ENCODE data around the gene ZNF354C. TPM values are rescaled to one million over a fixed set of nuclear protein-coding genes. Genes with fewer than 3 reads are reported as not detected.

The ZNF354C gene
- polyA plus RNA-seq, 3 donors: 0.25 to 0.48 (median 0.31) TPM

DNA sequence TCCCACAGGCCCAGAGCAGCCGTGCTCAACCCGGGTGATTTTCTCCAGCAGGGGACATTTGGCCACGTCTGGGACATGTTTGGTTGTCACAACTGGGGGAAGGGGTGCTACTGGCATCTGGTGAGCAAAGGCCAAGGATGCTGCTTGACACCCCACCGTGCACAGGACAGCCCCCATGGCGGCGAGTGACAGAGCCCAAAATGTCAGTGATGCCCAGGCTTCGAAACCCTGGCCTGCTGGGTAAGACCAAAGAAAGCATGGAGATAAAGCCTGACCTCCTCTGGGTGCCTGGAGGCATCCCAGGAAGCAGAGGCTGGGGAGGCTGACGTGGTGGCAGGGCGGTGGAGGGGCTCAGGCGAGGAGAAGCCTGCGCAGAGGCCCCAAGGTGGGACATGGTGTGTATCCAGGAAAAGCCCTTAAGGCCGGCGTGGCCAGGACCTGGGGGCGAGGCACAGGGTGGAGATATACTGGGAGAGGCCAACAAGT, 66.4 kb downstream of the ZNF354C start:
- H4K20me1 ChIP-seq (ENCODE audit: insufficient read depth, low read length): no peaks in the 10 kb centered on the region
- WGBS (ENCODE audit: insufficient coverage): 97% methylated on average over 13 of the region's 14 CpGs
- H3K36me3 ChIP-seq (replicated peaks in 1 of 2; ENCODE audit: control insufficient read depth in 1 of 2, insufficient read depth in 2 of 2, low read length in 2 of 2): no peaks in the 10 kb centered on the region
- no peak overlapping the region for H3K4me3 ChIP-seq (replicated peaks in 1 of 3; ENCODE audit: low read depth in 2 of 3, low read length in 3 of 3)
- no peak overlapping the region for H3K27ac ChIP-seq (ENCODE audit: low read depth in 1 of 2, low read length in 2 of 2)
- Mint-ChIP-seq H3K27ac (no peak overlapping the region), H3K27me3 (ENCODE audit: low read depth in 3 of 3) (peaks cover 0 to 4% (median 0%) of the 10 kb centered on the region in 3 donors), H3K4me1 (no peaks in the 10 kb centered on the region), H3K9me3 (peaks cover 62 to 92% (median 68%) of the 10 kb centered on the region in 7 donors), H3K36me3 (no peaks in the 10 kb centered on the region), H3K4me3 (no peak overlapping the region)
- TF ChIP-seq, protein P1, sequence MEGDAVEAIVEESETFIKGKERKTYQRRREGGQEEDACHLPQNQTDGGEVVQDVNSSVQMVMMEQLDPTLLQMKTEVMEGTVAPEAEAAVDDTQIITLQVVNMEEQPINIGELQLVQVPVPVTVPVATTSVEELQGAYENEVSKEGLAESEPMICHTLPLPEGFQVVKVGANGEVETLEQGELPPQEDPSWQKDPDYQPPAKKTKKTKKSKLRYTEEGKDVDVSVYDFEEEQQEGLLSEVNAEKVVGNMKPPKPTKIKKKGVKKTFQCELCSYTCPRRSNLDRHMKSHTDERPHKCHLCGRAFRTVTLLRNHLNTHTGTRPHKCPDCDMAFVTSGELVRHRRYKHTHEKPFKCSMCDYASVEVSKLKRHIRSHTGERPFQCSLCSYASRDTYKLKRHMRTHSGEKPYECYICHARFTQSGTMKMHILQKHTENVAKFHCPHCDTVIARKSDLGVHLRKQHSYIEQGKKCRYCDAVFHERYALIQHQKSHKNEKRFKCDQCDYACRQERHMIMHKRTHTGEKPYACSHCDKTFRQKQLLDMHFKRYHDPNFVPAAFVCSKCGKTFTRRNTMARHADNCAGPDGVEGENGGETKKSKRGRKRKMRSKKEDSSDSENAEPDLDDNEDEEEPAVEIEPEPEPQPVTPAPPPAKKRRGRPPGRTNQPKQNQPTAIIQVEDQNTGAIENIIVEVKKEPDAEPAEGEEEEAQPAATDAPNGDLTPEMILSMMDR (IDR thresholded peaks at IDR 0.05): no peak
- H3K27me3 ChIP-seq (ENCODE audit: control insufficient read depth in 2 of 2, insufficient read depth in 2 of 2, low read length in 2 of 2): no peaks in the 10 kb centered on the region
- no peak overlapping the region for H2AFZ ChIP-seq (ENCODE audit: insufficient read depth, low read depth, low read length, poor library complexity, severe bottlenecking)
- H3K9me3 ChIP-seq (replicated peaks in 1 of 2; ENCODE audit: control insufficient read depth in 1 of 2, insufficient read depth in 1 of 2, low read length in 2 of 2): peaks cover 62 to 84% of the 10 kb centered on the region in 2 donors
- no peak overlapping the region for H3K9ac ChIP-seq (ENCODE audit: insufficient read depth, low read length, poor library complexity, severe bottlenecking)
- intact Hi-C loops (cut with micrococcal nuclease): no loop called here
- no peaks in the 10 kb centered on the region for H3K4me1 ChIP-seq (ENCODE audit: control insufficient read depth in 1 of 2, insufficient read depth in 2 of 2, low read length in 2 of 2)
- no peaks in the 10 kb centered on the region for H3K79me2 ChIP-seq (ENCODE audit: insufficient read depth, low read length)
- H3K4me2 ChIP-seq (replicated peaks; ENCODE audit: extremely low read depth, low read length, poor library complexity, severe bottlenecking): no peak overlapping the region
- no peak for DNase-seq

DNA sequence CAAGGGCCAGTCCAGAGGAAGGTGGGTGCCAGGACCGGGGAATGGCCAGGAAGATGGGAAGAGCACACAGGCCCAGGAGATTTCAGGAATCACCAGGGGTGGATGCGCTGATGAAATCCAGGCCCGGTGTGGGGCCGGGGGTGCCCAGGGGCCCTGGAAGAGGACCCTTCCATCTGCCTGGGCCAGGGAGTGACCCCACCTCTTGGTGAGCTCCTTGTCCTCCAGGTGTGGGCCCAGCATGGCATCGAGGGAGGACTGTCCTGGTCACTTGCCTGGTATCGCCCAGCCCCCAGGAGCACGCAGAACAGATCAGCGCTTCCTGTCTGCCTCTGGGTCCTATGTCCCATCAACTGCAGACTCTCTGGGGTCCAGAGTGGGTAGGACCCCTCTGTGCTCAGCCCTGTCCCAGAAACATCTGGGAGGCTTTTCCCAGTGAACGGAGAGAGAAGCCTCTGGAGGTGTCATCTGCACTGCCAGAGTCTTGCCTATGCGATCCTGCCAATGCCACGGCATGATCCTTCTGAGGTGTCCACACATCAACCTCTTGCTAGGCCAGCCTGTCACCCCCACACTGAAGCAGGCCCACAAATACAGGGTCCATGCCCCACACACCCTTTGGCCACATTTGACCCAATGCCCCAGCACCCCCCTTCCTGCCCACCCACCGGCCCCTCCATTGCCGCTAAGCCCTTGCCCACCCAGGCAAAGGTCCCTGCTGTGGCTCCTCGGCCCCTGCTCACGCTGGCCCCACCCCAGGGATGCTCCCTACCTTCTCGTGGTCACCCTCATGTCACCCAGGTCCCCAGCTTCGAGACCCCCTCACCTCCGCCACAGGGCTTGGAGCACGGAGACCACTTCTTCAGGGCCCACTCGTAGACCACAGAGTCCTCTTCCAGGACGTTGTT, 67.2 kb downstream of the ZNF354C start:
- H3K4me2 ChIP-seq (replicated peaks; ENCODE audit: extremely low read depth, low read length, poor library complexity, severe bottlenecking): no peak overlapping the region
- TF ChIP-seq, protein P1 (IDR thresholded peaks at IDR 0.05): no peak
- peaks cover 0 to 2% (median 0%) of the 10 kb centered on the region in 3 donors for H3K27me3 Mint-ChIP-seq (ENCODE audit: low read depth in 3 of 3)
- peaks cover 53 to 75% of the 10 kb centered on the region in 2 donors for H3K9me3 ChIP-seq (replicated peaks in 1 of 2; ENCODE audit: control insufficient read depth in 1 of 2, insufficient read depth in 1 of 2, low read length in 2 of 2)
- WGBS (ENCODE audit: insufficient coverage): 92% methylated on average over 21 of the region's 21 CpGs
- no peak overlapping the region for H2AFZ ChIP-seq (ENCODE audit: insufficient read depth, low read depth, low read length, poor library complexity, severe bottlenecking)
- H3K4me1 Mint-ChIP-seq: no peaks in the 10 kb centered on the region
- H3K79me2 ChIP-seq (ENCODE audit: insufficient read depth, low read length): no peaks in the 10 kb centered on the region
- no peak overlapping the region for H3K4me3 ChIP-seq (replicated peaks in 1 of 3; ENCODE audit: low read depth in 2 of 3, low read length in 3 of 3)
- H3K36me3 Mint-ChIP-seq: no peaks in the 10 kb centered on the region
- no peaks in the 10 kb centered on the region for H3K27me3 ChIP-seq (ENCODE audit: control insufficient read depth in 2 of 2, insufficient read depth in 2 of 2, low read length in 2 of 2)
- DNase-seq: no peak
- no peak overlapping the region for H3K4me3 Mint-ChIP-seq
- H3K9me3 Mint-ChIP-seq: peaks cover 56 to 84% (median 62%) of the 10 kb centered on the region in 7 donors
- no peaks in the 10 kb centered on the region for H3K36me3 ChIP-seq (replicated peaks in 1 of 2; ENCODE audit: control insufficient read depth in 1 of 2, insufficient read depth in 2 of 2, low read length in 2 of 2)
- H3K27ac Mint-ChIP-seq: no peak overlapping the region
- H3K4me1 ChIP-seq (ENCODE audit: control insufficient read depth in 1 of 2, insufficient read depth in 2 of 2, low read length in 2 of 2): no peaks in the 10 kb centered on the region
- H3K27ac ChIP-seq (ENCODE audit: low read depth in 1 of 2, low read length in 2 of 2): no peak overlapping the region
- intact Hi-C loops (cut with micrococcal nuclease): no loop called here
- no peak overlapping the region for H3K9ac ChIP-seq (ENCODE audit: insufficient read depth, low read length, poor library complexity, severe bottlenecking)
- no peaks in the 10 kb centered on the region for H4K20me1 ChIP-seq (ENCODE audit: insufficient read depth, low read length)

Data from CD14-positive monocyte (primary cell).